ENCODE measurements around the gene ACTR8. TPM values are rescaled to one million over a fixed set of nuclear protein-coding genes. Genes with fewer than 3 reads are reported as not detected.

ACTR8 gene
- total RNA-seq, 1 donor from 2014 or later: 42.7 TPM

DNA sequence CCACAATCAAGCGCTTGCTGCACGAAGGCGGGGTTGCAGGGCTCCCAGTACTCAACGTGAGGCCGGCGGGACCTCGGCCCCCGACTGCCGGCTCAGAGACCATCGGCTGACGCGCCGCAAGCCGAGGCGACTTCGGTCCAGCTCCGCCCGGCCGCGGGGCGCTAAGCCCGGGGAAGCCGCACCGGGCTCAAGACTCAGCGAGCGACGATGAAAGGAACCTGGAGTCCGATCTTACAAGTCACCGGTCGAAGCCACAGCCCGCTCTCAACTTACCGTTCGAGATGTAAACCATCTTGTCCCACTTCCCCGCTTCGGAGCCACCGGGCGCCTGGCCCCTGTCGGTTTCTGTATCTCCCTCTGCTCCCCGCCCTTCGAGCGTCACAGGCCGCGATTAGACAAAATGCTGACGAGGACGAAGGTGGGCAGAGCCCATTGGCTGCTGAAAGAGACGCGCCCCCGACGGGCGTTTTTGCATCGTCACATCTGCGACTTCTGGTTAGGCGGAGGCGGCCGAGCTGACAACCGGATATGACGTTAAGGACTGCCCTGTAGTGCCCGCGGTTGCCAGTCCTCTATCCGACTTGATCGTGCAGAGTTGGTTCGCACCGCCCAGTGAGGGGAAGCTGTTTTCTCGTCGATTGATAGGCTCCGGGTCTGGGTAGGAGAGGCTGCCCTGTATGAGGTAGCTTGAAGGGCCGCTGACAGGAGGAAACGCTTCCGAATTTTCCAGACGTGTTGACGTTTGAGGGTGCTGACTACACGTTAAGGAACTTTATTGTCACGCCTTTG lies 9.7 kb upstream of the ACTR8 start, which contains the start of gene SELENOK:
Gene SELENOK (minus strand): TSS at position 363 of the 789 bp plus-strand sequence.
- H3K27me3 Mint-ChIP-seq: peaks cover 12% of the 10 kb centered on the region
- no peak for TF ChIP-seq CTCF (IDR thresholded peaks at IDR 0.05)

GRCh38 chr3:53890726-53891475 lies 8.9 kb upstream of the ACTR8 start:
- H3K27ac Mint-ChIP-seq: peak overlapping the region; percentile 97
- peaks cover 8% of the 10 kb centered on the region for H3K27me3 Mint-ChIP-seq
- ChIA-PET CTCF (no interaction called here), POLR2A (interaction anchor here (1.3 to 2.9 kb wide), 5 partner anchors 9 to 544 kb away, joined by 3 to 52 read pairs (median 15); partner anchors contain the start of genes ACTR8 and DCP1A)
- no peaks in the 10 kb centered on the region for H3K9me3 Mint-ChIP-seq
- DNase-seq (no peak), ATAC-seq (ENCODE audit: low read depth) (peak; percentile 7)
- peaks cover 39% of the 10 kb centered on the region for H3K36me3 Mint-ChIP-seq (ENCODE audit: low read depth)
- intact Hi-C loops (cut with micrococcal nuclease): loop anchor here (1.0 kb wide), 3 partner anchors 9 to 544 kb away; partner anchors contain the start of genes ACTR8 and DCP1A
- no peak for TF ChIP-seq CTCF (IDR thresholded peaks at IDR 0.05)
- H3K4me1 Mint-ChIP-seq: peaks cover 34% of the 10 kb centered on the region
- H3K4me3 Mint-ChIP-seq: peak overlapping the region; percentile 93

More for the DNA sequence above, 9.7 kb upstream of the ACTR8 start, which contains the start of gene SELENOK:
- H3K9me3 Mint-ChIP-seq: no peaks in the 10 kb centered on the region
- peak within 1 kb of the TSS; percentile 97 for H3K27ac Mint-ChIP-seq
- peak; percentile 95 for ATAC-seq (ENCODE audit: low read depth)
- ChIA-PET CTCF (no interaction called here), POLR2A (interaction anchor here (0.6 to 2.9 kb wide), 7 partner anchors 10 to 568 kb away, joined by 3 to 52 read pairs (median 5); partner anchors contain the start of genes ACTR8 and DCP1A)
- peak; percentile 88 for DNase-seq
- peaks cover 34% of the 10 kb centered on the region for H3K4me1 Mint-ChIP-seq
- intact Hi-C loops (cut with micrococcal nuclease): loop anchor here (1.0 kb wide), 3 partner anchors 9 to 544 kb away; partner anchors contain the start of genes ACTR8 and DCP1A
- peak within 1 kb of the TSS; percentile 93 for H3K4me3 Mint-ChIP-seq
- H3K36me3 Mint-ChIP-seq (ENCODE audit: low read depth): peaks cover 33% of the 10 kb centered on the region

DNA sequence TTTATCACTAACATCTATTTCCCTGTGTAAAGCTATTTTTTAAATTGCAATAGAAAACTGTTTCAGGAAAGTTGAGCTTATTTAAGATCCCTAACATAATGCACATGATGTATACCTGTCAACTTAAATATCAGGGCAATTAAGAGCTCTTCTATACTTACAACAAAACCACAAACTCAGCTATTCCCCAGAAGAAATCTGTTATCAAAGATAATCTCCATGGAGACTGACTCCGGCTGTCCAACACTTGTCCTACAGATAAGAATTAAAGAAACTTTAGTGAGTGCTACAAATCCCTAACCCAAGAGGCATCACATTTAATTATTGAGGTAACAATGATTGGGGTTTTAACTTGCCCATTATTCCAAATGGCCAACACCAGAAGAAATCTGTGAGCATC lies 6.3 kb upstream of the ACTR8 start:
- ChIA-PET POLR2A (no interaction called here), CTCF (no interaction called here)
- ATAC-seq (ENCODE audit: low read depth) (no peak), DNase-seq (no peak)
- H3K27ac Mint-ChIP-seq: no peak overlapping the region
- H3K27me3 Mint-ChIP-seq: no peaks in the 10 kb centered on the region
- no peaks in the 10 kb centered on the region for H3K9me3 Mint-ChIP-seq
- intact Hi-C loops (cut with micrococcal nuclease): no loop called here
- no peak overlapping the region for H3K4me3 Mint-ChIP-seq
- TF ChIP-seq CTCF (IDR thresholded peaks at IDR 0.05): no peak
- peaks cover 52% of the 10 kb centered on the region for H3K36me3 Mint-ChIP-seq (ENCODE audit: low read depth)
- peaks cover 34% of the 10 kb centered on the region for H3K4me1 Mint-ChIP-seq

GRCh38 chr3:53887446-53887845 lies 5.5 kb upstream of the ACTR8 start:
- H3K9me3 Mint-ChIP-seq: no peaks in the 10 kb centered on the region
- no peak overlapping the region for H3K4me3 Mint-ChIP-seq
- ChIA-PET CTCF (no interaction called here), POLR2A (no interaction called here)
- no peak for TF ChIP-seq CTCF (IDR thresholded peaks at IDR 0.05)
- intact Hi-C loops (cut with micrococcal nuclease): no loop called here
- no peak for DNase-seq
- peaks cover 52% of the 10 kb centered on the region for H3K36me3 Mint-ChIP-seq (ENCODE audit: low read depth)
- H3K27ac Mint-ChIP-seq: no peak overlapping the region
- H3K4me1 Mint-ChIP-seq: peaks cover 37% of the 10 kb centered on the region
- ATAC-seq (ENCODE audit: low read depth): no peak
- no peaks in the 10 kb centered on the region for H3K27me3 Mint-ChIP-seq

GRCh38 chr3:53885239-53885638 lies 3.3 kb upstream of the ACTR8 start:
- POLR2A ChIA-PET: no interaction called here
- intact Hi-C loops (cut with micrococcal nuclease): no loop called here

More at GRCh38 chr3:53885239-53885638, 3.3 kb upstream of the ACTR8 start:
- Mint-ChIP-seq H3K9me3 (no peaks in the 10 kb centered on the region), H3K4me1 (peaks cover 34% of the 10 kb centered on the region), H3K4me3 (no peak overlapping the region), H3K27me3 (no peaks in the 10 kb centered on the region), H3K27ac (no peak overlapping the region), H3K36me3 (ENCODE audit: low read depth) (peaks cover 54% of the 10 kb centered on the region)
- ATAC-seq (ENCODE audit: low read depth): no peak
- no peak for DNase-seq
- no peak for TF ChIP-seq CTCF (IDR thresholded peaks at IDR 0.05)
- CTCF ChIA-PET: no interaction called here
